Hematopoietic multipotent progenitor cell treated with erythropoietin and hydrocortisone succinate and interleukin-3 and kit ligand, for 6 days (in vitro differentiated cells): ENCODE data around the gene CYTH1.

ENCODE experiments used
- DNase-seq: peaks from one replicate; pipeline ENCODE4 v3.0.0-alpha.2; 2015

The CYTH1 gene

DNA sequence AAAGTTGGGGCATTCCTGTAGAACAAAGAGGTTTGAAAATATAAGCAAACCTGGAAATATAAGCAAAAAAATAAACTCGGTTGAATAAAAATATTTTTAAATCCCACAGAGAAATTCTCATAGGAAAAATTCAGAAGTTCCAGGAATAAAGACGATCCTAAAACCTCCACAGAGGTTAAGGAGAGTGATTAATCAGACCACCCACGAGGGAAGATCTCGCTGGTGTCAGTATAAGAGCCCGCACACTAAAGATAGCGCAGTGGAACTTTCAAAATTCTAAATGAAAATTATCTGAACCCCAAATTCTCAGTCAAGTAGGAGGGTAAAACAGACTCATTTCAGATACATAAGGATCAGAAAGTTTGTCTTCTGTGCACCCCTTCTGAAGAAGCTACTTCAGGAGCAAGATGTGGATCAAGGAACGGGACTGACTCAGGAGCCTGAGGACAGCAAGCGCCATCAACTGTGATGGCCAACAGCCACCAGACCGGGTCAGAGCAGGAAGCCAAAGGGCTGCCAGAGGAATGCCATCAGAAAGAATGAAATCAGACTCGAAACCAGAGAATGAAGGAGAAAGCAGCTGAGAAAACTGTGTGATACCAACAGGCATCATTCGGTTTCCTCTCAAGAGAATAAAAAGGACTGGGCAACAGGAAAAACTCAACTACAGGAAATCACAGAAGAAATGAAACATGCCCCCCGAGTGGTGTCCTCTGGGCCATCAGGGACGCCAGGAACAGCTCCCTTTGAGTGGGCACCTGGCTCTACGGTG is 66.9 kb downstream of the CYTH1 start:
- no peak for DNase-seq

GRCh38 chr17:78714534-78714933 is 67.5 kb downstream of the CYTH1 start:
- no peak for DNase-seq

DNA sequence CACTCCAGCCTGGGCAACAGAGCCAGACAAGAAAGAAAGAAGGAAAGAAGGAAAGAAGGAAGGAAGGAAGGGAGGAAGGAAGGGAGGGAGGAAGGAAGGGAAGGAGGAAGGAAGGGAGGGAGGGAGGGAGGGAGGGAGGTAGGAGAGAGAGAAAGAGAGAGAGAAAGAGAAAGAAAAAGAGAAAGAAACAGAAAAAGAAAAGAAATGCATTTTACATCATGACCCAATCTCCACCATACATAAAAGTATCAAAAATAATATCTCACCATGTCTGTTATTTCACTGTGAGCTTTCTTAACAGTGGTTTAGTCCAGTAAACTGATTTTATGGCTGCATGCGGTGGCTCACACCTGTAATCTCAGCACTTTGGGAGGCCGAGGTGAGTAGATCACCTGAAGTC is 70.0 kb downstream of the CYTH1 start:
- no peak for DNase-seq

- DNase-seq = no peak
Observed at GRCh38 chr17:78710607-78711006, 71.5 kb downstream of the CYTH1 start.

GRCh38 chr17:78709751-78710181 is 72.3 kb downstream of the CYTH1 start:
- no peak for DNase-seq

DNA sequence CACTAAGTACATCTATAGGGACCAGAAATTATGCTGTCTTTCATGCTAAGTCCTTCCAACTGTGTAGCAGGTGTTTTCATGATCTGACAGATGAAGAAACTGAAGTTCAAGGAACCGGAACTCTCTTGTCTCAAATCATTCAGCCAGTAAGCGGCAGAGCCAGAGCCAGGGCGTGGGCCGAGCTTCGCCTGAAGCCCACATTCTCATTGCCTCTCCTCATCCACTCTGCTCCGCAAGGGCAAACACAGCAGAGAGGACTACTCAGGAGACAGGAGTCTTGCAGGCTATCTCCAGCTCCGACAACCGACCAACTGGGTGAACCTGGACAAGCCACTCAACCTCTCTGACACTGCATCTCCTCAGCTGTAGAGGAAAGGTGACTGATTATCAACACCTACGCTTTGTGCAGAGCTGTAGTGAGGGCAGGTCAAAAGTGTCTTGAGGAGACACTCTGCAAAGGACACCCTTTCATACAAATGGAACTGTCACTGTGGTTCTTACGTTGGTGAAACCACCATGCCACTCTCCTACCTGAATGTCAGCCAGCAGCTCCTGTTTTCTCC is 72.9 kb downstream of the CYTH1 start:
- no peak for DNase-seq

DNA sequence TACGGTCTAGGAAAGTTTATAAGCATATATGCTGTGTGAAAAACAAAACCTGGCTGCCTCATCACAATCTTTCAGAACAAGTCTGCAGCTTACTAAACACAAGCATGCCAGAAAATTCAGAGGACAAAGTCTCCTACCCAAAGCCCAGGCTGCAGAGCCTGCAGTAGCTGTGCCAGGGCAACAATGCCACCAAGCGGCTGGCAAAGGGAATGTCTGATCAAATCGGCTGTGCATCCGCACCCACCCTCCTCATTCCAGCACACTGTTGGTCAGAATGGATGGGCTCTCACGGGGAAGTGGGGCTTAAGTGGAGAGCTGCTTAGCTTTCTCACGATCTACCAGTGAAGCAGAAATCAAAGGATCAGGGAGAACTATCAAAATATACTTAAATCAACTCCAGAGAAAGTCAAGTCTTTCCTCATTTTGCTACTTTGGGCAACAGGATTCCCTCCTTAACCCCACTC is 73.5 kb downstream of the CYTH1 start:
- peak; percentile 82 for DNase-seq

DNA sequence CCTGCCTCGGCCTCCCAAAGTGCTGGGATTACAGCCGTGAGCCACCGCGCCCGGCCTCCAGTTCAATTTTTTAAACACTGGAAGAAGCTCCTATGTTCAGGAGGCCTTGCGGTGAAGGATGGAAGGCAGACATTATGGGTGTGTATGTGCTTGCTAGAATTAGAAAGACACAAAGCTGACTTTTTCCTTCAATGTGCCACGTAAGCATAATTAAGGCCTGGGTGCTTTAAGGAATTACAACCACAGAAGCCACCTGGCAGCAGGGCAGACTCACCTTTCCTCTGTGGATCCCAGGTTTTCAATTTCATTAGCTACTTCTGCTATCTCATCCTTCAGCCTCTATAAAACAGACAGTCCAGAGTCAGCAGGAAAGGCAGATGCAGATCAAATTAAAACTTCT is 74.2 kb downstream of the CYTH1 start:
- no peak for DNase-seq

- DNase-seq = no peak
Observed at GRCh38 chr17:78707016-78707415, 75.1 kb downstream of the CYTH1 start.

DNA sequence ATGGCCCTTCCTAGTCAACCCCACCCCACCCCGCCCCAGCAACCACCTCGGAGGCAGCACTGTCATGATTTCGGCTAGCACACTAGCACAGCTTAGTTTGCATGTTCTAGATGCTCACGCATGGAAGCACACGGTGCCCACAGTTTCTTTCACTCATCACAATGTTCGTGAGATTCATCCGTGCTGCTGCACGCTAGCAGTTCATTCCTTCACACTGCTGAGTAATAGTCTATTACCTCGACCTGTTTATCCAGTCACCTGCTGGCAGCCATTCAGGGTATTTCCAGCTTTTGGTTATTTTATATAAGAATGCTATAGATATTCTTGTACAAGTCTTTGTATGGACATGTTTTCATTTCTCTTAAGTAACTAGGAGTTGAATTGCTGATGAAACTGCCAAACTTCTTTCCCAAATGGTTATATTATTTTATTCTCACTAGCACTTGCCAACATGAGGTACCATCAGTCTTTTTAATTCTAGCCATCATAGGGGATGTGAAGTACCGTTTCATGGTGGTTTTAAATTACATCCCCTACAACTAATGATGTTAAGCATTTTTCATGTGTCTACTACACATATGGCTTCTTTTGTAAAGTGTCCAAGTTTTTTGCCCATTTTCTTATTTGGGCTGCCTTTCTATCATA is 75.7 kb downstream of the CYTH1 start:
- no peak for DNase-seq

DNA sequence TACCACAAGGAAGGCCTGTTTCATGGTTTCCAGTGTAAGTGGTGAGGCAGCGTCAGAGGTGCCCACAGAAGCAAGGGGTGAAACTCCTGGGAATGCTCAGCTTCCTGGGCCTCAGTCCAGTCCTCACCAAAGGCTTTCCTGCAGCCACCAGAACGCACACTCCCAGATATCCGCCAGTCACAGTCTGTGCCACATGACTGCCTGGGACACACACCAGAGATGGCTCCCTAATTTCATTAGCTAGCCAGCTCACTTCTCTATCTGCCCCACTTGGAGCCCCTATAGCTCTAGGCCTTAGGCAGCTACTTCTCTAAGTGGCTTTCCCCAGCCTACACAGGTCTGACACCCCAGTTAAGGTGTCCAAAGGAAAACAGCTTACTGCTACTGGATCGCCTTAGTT is 77.0 kb downstream of the CYTH1 start:
- no peak for DNase-seq

DNA sequence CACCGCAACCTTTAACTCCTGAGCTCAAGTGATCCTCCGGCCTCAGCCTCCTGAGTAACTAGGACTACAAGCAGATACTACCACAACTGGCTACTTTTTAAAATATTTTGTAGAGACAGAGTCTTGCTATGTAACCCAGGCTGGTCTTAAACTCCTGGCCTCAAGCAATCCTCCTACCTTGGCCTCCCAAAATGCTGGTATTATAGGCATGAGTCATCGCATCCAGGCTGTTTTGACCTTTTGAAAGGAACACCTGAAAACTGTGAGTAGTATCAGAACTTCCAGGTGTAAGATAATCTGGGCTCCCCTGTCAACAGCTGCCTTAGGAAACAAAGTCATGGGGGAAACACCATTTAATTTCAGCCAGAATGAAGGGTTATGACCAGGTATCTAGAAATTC is 77.5 kb downstream of the CYTH1 start:
- DNase-seq = no peak

DNA sequence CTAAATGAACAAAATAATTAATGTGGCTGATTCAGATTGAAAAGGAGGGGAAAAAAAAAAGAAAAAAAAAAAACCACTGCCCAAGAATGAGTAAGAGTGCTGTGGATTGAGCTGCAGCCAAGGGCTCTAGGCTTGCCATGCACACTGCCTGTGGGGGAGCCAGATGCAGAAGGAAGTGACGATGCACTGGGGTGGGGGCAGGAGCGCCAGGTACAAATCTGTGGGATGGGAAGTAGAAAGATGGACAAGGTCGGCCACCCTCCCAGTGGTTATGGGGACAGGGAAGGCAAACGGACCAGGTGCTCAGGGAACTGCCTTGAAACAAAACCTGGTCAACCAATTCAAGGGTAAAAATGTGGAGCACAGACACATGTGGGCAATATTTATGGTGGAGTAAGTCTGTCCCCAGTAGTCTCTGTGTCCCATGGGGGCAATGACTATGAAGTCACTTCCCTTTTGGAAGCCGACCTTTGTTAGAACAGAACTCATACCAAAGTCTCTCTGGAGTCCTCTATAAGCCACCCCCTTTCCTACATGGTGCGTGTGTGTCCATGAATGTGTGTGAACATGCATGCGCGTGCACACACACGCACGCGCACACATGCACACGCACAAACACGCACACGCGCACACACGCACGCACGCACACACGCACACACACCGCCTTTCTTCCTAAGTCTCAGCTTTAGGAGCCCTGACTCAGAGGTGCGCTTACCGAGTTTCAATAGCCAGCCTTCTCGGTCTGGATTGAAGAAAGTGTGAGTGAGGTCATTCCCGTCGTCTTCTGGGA is 84.3 kb downstream of the CYTH1 start:
- DNase-seq = no peak

DNA sequence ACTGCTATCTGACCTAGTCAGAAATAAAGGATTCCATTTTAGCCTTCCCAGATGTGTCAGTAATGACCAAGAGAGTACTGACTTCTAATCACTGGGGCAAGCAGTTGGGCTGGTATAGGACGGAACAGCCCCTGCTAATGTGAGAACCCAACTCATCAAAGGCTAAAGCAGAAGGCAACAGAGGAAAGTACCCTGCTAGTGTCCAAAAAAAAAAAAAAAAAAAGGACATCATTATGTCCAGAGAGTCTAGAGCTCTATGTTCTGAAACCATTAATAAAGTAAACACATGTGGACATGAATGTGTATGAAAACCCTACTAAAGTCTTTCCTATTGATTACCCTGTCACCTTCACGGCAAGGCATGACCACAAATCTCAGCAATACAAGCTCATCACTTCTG is 85.0 kb downstream of the CYTH1 start:
- DNase-seq = no peak

- DNase-seq = no peak
Observed at GRCh38 chr17:78696016-78696982, 85.8 kb downstream of the CYTH1 start.

GRCh38 chr17:78694805-78695531 is 87.1 kb downstream of the CYTH1 start:
- no peak for DNase-seq

GRCh38 chr17:78693346-78694083 is 88.6 kb downstream of the CYTH1 start:
- no peak for DNase-seq

GRCh38 chr17:78692460-78693010 is 89.5 kb downstream of the CYTH1 start:
- DNase-seq = no peak

DNA sequence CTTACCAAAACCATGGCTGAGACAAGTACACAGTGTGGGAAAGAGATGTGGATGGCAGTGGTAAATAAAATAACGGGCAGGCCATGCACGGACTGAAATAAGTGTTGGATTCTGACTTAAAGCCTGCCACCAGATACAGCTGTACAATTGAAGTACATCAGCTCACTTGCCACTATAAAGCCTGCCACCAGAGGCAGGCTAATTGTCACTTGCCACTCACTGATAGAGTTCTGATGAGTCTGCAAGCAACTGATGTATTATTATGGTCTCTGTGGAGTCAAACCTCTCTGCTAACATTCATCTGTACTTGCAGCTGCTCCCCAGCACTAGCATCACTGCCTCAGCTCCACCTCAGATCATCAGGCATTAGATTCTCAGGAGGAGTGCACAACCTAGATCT is 93.0 kb downstream of the CYTH1 start:
- DNase-seq = no peak

- DNase-seq = no peak
Observed at GRCh38 chr17:78687944-78688343, 94.1 kb downstream of the CYTH1 start.
